ENCODE data around the gene SLC24A3.

SLC24A3 gene

DNA sequence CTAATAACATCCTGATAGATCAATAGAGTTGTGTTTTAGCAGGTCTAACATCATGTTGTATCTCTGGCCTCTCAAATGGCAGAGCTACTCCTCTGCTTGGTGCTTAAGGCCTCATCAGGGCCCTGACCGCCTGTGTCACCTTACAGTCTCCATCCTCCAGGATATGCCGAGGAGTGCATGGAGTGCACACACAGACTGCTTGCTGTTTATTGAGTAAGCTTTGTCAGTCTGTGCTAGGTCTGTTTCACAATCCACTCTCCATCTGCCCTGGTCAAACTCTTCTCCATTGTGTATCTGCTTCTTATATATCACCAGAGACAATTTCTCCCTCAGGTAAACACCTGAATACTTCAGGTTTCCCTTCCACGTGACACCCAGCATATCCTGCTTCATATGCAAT is 136.1 kb downstream of the SLC24A3 start:
- peak; percentile 22 for DNase-seq

DNA sequence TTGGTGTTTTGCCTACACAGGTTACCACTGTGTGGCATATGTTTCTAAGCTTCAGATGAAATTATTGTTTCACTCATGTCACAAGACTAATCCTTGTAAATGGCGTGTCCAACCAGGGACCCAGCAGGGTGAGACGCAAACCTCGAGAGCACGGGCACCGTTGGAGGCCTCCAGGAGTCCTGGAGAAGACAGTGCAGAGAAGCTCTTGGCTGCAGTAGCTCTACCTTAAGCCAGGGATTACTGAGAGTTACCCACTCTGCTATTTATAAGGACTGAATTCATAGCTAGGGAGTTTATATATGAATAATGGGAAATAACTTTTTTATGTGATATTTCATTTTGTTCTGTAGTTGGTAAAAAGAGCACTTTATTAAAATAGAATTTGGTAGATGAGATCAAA is 137.4 kb downstream of the SLC24A3 start:
- DNase-seq = no peak

DNA sequence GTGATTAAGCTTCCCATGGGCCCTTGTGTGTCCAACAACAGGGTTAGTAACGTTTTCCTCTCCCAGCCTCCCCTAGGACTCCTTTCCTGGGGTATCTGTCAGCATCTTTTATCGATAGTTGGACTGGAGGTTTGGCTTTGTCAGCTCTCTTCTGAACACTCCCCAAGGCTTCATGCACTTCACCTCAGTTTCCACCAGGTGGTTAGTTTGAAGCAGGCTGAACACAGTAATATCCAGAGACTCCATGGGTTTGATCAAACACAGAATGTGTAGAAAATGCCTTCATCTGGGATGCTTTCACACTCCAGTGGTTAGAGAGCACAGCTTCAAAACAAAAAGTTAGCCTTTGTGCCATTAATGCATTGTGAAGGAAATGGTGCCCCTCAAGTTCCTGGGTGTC is 139.1 kb downstream of the SLC24A3 start:
- DNase-seq = no peak

DNA sequence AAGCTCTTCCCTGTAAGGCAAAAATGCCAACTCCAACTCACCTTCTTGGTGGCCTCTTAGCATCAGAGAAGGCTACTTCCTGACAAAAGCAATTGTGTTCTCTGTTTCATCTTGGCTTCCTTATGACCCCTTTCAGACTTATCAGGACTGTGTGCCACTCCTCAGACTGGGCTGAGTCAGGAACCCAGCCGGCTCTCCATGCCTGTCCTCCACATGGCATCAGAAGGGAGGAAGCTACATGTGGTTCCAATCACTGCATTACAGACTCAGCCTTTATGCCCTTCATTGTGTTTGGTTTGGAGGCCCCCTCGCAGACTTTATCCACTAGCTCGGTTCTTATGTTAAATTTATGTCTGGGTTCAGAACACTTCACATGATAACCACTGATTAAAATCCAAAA is 142.5 kb downstream of the SLC24A3 start:
- no peak for DNase-seq

DNA sequence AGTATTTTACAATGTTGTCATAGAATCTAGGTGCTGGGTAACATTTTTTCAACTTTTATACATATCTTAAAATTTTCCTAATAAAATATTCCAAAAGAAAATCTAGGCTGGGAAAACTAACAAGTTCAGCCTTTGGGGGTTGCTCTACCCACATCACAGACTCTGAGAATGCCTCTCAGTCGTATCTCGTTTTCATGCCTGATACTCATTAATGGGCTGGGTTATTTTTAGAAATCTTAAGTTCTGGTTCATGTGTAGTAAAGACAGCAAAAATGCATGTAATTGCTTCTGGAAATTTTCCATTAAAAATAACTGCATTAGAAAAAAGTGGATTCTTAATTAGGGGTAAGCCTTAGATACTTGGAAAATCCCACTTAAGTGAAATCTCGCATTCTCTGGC is 149.3 kb downstream of the SLC24A3 start:
- no peak for DNase-seq

DNA sequence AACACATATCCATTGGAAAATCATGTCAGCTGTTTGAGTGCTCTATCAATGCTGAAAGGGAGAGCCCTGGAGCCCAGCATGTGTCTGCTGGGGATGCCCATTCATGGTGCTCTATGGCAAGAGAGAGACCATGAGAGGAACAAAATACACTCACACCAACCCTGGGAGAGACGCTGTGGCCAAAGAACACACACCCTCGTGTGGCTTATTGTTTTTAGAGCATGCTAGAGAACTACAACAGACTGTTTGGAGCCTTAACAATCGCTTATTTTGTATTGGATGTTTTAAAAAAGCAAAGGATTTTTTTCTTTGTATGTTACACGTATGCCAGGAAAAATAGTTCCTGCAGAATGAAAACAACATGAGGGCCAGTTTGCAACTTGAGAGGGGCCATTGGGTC is 151.0 kb downstream of the SLC24A3 start:
- no peak for DNase-seq

DNA sequence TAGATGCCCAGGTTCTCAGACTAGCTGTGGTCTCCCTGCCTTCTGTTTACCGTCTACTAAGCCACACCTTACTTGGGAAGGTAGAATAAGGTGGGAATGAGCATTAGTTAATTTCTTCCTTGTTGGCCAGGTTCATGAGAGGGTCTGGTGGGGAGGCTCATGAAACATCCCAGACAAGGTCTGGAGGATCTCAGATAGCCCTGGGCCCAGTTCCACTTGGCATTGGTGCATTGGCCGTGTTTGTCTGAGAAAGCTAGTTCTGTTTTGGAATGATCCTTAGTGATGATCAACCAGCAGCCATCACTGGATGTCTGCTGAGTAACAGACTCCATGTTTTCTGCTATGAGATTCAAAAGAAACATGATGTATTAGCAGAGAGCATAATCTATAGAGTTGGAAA is 155.1 kb downstream of the SLC24A3 start:
- DNase-seq = no peak

DNA sequence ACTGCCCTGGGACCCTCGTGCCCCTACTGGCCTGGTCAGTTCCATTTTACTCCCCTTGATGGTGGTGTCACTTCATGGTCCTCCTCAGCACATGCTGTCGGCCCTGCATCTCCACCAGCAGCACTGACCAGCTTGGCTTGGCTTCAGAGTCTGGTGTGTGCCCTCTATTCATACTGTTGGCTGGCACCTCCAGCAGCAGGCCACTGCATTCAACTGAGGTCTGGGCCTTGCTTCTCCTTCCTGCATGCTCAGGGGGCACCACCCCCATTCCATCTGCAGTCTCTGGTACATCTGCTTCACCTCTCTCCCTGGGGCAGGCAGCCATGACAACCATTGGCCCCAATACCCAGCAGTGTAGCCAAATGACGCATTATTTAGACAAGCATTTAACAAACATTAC is 155.9 kb downstream of the SLC24A3 start:
- no peak for DNase-seq

DNA sequence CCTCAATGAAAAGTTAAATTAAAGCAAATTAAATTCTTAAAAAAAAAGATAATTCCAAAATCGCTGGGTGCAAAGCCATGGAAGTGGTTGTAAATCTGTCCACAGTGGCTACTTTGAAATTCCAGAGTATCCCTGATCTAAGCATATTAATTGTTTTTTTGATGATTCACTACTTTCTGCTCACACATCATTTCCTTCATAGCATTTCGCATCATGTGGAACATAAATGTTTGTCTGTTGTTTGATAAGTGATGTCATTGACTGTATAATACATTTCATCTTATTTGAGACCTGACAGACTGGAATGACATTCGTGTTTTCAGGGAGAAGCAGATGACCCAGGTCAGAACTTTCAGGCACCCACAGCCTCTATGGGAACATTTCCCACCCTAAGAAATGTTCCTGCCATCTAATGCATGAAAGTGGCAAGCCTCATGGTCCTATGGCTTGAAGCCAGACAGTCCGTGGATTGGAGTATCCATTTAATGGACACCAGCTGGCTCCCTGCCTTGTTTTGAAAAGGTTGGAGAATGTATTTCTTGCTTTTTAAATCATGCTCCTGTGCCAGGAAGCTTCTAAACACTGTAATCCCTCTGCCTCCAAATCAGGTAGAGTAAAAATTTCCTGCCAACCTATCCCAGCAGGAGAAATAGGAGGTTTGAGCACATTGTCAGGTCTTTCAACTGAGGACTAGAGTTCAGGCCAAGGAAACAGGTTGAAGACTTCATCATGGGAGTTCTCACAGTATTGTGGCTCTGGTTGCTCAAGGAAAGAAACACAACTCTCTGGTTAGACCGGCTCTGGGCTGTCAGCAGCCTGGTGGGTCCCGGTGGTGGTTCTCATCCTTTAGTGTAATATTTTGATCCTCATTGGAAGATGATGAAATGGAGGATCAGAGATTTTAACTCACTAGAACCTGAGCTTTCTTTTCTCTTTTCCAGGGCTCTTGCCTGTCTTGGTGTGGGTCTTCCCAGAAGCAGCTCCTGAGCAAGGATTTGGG is 157.9 kb downstream of the SLC24A3 start:
- DNase-seq = peak; percentile 22

DNA sequence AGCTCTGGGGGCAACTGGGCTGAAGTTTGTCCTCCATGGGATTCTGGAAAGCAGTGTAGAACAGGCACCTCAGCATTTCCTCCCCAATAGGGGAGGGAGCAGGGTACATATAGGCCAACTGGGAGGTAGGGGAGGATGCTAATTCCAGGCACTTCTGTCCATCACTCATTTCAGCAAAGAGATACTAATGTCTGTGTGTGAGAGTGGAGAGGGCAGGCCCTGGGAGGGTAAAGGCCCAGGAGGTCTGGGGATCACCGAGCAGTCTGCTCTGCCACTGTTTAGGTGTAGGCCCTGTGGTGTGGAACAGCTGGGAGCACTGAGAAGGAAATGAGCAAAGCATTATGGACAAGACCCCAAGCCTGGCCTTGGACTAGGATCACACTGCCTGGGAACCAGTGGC is 158.7 kb downstream of the SLC24A3 start:
- DNase-seq = no peak

DNA sequence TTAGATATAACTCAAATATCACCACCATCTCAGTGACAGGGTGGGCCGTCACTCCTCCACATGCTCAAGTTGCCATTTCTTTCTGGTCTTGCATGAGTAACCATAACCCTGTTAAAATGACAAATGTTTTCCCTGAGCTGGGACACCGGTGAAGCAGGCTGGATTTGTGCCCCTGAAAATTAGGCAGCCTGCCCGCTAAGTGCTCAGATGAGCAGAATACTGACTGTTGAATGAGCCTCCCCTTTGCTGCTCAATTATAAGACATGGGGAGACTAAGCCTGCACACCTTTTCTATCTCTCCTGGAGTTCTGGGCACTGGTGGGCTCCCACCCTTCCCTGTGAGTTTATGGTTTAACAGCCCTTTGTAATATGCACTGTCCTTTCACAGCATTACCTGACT is 161.8 kb downstream of the SLC24A3 start:
- DNase-seq = no peak

DNA sequence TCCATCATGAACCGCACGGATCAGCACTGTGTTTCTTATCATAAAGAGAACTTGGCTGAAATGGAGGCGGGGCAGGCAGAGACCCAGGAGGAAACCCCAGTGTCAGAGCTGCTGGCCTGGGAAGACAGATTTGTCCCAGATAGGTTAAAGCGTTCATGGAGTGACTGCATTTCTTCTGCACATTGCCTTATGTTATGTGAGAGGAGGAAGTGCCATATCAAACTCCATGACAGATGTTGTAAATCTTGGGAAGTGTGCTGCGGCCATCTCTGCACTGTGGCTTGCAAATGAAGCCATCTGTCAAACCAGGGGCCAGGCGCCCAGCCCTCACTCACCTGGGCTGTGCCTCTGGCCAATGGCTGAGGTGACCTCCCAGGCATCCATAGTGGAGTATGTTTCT is 163.0 kb downstream of the SLC24A3 start:
- DNase-seq = no peak

DNA sequence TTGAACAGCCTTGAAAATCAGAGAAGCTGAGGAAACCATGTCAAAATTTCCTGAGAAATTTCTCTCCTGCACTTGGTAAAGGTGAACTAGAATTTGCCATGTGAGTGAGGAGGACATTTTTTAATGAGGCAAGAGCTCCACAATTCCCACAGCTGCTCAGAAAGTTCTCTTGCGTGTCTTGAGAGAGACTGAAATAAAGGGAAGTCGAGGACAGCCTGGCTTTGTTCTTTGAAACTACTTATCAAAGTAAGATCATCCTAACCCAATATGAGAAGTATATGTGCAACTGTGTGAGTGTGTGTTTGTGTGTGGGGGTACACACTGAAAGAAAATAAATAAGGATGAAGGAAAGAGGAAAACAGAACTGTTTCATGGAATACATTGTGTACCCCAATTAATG is 163.4 kb downstream of the SLC24A3 start:
- DNase-seq = no peak

DNA sequence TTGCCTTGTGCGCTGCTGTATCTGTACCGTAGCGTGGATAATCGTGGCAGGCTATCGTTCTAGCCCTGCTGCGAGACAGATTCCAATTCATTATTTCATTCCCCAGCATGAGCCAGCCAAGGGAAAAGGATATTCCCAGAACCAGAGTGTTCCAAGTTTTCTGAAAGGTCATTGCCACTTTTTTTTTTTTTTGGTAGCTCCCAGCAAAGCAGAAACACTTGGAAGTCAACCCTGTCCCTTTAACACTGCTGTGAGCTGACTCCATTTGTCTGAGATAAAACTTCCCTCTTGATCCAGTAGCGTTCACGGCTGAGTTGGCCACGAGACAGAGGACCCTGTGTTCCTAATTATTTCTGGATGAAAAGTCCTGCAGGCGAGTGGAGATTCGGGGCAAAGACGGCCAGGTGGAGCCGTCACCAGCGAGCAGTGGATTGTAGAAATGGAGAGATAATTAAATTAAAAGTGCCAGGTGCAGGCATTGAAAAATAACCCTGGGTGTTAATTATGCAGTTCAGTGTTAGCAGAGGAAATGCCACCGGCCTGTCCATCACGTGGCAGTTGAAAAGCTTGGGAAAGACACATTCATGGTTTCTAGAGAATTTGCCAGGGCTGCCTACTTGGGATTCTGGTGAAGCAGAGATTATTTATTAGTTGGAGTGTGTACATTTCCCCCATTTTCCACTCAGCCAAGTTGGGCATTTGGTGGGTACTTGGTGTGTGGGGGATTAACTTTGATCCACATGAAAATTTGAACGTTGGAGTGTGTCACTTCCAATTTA is 164.2 kb downstream of the SLC24A3 start:
- DNase-seq = no peak

DNA sequence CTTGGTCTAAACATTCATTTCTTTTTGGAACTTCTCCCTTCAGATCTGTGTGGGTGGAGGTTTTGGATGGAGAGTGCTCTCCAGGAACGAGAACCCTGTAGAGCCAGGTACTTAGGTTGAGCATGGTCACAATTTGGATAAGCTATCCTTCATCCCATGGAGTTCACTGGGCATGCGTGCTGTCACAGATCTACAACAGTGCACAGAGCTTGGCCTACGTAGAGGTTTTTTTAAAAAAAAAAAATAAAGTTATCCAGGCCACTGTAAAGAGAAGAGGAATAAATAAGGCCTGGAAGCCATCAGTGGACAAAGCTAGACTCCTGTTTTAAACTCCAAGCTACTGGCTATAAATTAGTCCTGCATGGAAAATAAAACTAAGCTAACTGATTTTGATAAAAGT is 165.6 kb downstream of the SLC24A3 start:
- no peak for DNase-seq

DNA sequence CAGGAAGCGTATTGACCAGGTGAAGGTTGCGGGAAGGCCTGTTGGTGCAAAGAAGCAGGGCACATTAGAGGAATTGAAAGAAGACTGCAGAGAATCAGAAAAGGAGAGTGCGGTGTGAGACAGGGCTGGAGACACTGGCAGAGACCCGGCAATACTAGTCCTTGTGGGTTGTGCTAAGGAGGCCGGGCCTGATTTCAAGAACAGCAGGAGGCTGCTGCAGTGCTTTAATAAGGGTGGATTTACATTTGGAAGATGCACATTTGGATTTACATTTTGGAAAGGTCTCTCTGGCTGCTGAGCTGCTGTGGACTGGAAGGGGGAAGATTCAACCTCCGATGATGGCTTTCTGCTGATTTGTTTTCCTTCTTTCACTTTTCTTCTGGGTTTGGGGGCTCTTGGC is 167.8 kb downstream of the SLC24A3 start:
- DNase-seq = no peak

DNA sequence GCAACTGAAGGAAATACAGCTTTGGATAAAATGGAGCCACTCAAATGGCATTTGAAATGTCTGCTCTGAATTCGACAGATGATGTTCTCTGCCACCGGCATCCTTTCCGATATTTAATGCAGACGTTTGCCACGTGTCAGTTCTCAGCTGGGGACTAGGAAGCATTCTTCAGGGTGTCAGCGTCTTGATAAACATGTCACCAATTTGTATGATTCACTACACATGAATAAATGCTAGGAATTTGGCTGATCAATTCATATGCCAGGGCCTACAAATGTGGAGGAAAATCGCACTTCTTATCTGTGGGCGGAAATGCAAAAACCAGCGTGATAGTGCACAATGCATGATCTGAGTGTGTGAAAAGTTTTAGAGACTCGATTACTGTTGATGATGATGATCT is 169.5 kb downstream of the SLC24A3 start:
- no peak for DNase-seq

DNA sequence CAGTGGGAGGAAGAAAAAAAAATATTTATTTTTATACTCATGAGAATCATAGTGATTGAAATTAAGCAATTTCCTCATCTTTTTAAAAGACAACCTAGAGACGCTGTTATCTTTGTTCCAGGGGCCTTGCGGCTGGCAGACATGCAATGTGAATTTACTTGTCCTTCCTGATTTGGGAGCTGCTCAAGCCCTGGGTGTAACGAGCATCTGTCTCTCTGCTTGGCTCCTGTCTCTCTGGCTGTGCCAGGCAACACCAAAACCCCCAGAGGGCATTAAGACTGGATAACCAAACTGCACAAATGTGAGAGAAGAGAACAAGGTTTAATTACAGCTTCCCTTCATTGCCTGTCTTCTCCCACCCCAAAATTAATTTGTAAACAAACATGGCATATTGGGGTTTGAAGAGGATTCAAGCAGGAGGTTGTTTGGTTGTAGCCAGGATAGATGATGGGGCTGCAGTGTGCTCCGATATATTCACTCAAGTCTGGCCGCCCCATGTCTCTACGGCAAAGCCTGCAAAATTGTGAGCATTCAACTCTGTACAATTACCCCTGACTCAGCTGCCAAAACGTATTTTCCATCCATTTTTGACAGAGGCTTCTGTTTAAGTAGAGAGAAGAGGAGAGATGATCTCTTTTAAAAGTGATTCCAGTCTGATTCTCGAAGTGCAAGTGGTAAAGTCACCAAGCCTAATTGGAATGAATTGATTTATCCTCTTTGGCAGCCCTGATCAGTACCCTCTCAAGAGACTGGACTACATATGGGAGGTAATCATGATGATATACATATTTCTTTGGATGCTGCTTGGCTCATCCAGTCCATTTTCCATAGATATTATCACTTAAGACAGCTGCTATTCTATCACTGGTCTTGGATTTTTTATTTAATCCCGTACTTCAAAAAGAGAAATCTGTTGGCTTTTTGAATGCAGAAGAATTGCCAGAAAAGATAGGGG is 170.2 kb downstream of the SLC24A3 start:
- no peak for DNase-seq

DNA sequence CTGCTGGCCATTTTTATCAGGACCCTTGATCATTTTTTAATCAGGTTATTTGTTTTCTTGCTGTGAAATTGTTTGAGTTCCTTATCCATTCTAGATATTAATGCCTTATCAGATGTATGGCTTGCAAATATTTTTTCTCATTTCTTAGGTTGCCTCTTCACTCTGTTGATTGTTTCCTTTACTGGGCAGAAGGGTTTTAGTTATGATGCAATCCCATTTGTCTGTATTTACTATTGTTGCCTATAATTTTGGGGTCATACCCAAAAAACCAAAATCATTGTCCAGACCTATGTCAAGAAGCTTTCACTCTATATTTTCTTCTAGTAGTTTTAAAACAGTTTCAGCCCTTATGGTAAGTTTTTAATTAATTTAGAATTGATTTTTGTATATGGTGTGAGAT is 172.5 kb downstream of the SLC24A3 start:
- DNase-seq = no peak

DNA sequence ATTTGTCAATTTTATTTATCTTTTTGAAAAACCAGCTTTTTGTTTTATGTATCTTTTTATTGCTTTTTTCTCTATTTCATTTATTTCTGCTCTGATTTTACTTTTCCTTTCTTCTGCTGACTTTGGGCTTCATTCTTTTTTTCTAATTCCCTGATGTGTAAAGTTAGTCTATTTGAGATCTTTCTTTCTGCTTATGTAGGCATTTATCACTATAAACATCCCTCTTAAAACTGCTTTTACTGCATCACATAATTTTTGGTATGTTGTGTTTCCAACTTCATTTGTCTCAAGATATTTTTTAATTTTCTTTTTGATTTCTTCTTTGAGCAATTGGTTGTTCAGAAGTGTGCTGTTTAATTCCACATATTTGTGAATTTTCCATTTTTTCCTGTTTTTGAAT is 174.8 kb downstream of the SLC24A3 start:
- DNase-seq = no peak

DNA sequence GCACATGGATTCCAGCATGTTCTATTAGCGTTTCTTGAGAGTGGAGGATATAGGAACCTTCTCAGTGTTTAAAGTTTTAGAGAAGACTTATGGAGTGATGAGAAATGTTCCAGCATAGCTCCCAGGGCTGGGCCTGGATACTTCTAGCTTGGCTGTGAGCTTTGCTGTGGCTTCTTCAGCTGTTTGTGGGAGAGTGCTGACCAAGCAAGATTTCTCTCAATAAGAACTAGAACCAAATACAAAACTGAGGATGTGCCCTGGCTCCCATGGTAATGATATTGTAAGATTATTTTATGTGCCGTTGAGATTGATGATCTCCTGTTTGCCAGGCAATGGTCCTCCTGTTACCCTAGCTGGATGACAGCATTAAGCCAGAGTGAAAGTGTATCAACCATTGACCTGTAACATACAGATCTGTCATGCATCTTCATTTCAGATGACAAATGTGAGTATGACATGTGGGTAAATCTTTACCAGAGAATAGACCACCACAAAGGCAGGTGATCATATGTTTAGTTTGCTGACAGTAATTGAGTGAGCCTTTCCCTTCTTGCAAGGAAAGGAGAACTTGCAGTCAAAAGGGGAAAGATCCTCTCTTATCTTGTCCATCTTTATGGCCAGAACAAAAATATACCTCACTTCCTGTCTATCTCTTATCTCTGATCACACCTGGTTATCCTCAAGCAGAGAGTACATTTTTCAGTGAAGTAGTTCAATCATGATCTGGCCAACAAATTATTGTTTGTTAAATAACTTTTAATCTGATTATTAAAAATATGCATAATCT is 180.1 kb downstream of the SLC24A3 start:
- DNase-seq = no peak

DNA sequence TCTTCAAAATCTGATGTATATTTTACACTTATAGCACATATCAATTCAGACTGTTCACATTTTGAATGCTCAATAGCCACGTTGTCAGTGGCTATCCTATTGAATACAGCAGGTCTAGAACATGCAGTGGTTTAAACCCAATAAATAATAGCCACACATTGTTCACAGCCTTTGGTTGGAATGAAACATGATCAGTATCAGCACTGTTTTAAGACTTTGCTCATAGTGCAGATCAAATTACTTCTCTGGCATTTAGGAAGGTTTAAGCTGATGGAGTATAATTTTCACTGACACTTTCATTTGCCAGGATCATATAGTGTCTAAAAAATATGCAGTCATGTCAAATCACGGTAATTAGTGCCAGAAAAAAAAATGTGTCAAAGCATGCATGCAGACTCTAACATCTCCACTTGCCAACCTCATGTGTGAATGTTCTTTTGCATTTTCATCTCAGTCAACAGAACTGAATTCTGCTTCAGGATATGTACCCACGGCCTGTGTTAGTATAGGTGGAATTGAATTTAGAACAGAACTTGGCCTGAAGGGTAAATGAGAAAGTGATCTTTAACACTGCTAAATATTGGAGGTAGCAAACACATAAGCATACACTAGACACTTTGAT is 184.1 kb downstream of the SLC24A3 start:
- no peak for DNase-seq
